SH-SY5Y (cell line): ENCODE measurements around the gene PPP3R1.

Source experiments
- GATA2 ChIP-seq: IDR thresholded peaks from 2 replicates; pipeline ENCODE4 v1.6.1; 2011; ENCODE audit warnings: mild to moderate bottlenecking, low read depth, low read length
- GATA3 ChIP-seq: IDR thresholded peaks from 2 replicates; pipeline ENCODE4 v1.6.1; 2011; ENCODE audit warnings: low read depth, mild to moderate bottlenecking, low read length, moderate library complexity

DNA sequence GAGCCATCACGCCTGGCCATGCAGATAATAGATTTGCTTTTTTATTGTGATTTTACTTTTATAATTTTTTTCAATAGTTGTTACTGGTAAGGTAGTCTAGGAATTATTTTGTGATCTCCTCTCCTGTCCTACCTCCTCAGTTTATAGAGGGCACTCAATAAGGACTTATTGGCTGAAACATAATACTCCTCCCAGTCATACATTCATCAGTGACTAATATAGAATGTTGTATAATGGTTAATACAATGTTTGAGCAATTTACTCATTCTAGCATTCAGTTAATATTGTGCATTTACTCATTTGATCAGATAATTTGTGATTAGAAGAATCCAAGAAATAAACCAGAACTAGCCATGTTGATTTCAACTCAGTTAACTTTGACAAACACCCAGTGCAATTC lies 25.8 kb upstream of the PPP3R1 start:
- TF ChIP-seq GATA2 (no peak), GATA3 (no peak)
